Stimulated activated naive CD8-positive, alpha-beta T cell treated with anti-CD3 and anti-CD28 coated beads, Interleukin-15, amount 100 ng/mL, for 72 hours (primary cell): ENCODE data around the gene LAMA3.
A peak's percentile ranks its signal among the peaks of the same experiment; 100 is the strongest.

Source experiments
- ATAC-seq: fragments of 150-1000 bp; cut with Tn5 transposase; 2 replicates; pipeline ENCODE4 v1.10.0; 2021; ENCODE audit warnings: mild to moderate bottlenecking, moderate library complexity
- DNase-seq, 2 donors: peaks; one replicate each; pipeline ENCODE4 v3.0.0; 2021 to 2022
- H3K27ac Mint-ChIP-seq, 2 donors: one replicate each; pipeline ENCODE4 v1.8.0; 2022; ENCODE audit warnings: mild to moderate bottlenecking in 2 of 2, mixed read lengths in 2 of 2, moderate library complexity in 2 of 2
- H3K27me3 Mint-ChIP-seq: one replicate; pipeline ENCODE4 v1.8.0; 2022; ENCODE audit warnings: mixed read lengths
- H3K4me1 Mint-ChIP-seq: one replicate; pipeline ENCODE4 v1.8.0; 2022; ENCODE audit warnings: mild to moderate bottlenecking, mixed read lengths
- H3K4me3 Mint-ChIP-seq, 2 donors: one replicate each; pipeline ENCODE4 v1.8.0; 2022; ENCODE audit warnings: mild to moderate bottlenecking in 2 of 2, mixed read lengths in 2 of 2, moderate library complexity in 1 of 2
- H3K9me3 Mint-ChIP-seq, 2 donors: one replicate each; pipeline ENCODE4 v1.8.0; 2022; ENCODE audit warnings: mixed read lengths in 2 of 2

LAMA3 gene

GRCh38 chr18:23933407-23933806, 244.2 kb downstream of the LAMA3 start:
- H3K4me3 Mint-ChIP-seq, result no peak overlapping the region
- no peak for ATAC-seq
- H3K27me3 Mint-ChIP-seq, result no peaks in the 10 kb centered on the region
- peaks cover 64% of the 10 kb centered on the region for H3K4me1 Mint-ChIP-seq
- no peak overlapping the region for H3K27ac Mint-ChIP-seq
- no peak for DNase-seq
- H3K9me3 Mint-ChIP-seq, result no peaks in the 10 kb centered on the region

- Mint-ChIP-seq H3K4me1 (peaks cover 64% of the 10 kb centered on the region), H3K27ac (no peak overlapping the region), H3K4me3 (no peak overlapping the region), H3K27me3 (peaks cover 5% of the 10 kb centered on the region), H3K9me3 (no peaks in the 10 kb centered on the region)
- DNase-seq (no peak), ATAC-seq (no peak)
Observed at GRCh38 chr18:23934252-23934651, 245.0 kb downstream of the LAMA3 start.

DNA sequence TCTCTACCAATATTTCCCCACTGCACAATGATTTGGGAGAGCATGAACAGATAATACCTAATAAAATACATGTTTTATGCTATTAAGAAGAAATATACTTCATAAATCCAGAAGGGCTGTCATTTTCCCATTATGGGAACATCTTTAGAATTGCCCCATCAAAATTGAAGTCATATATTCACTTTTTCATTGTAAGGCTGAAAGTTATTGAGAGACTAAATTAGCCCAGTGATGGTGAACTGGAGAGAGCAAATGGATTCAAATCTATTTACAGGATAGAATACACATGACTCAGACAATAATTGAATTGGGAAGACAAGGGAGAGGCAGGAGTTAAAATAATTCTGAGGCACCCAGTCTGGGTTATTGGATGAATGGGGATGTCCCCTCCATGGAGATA, 245.6 kb downstream of the LAMA3 start:
- ATAC-seq, result no peak
- no peak overlapping the region for H3K4me3 Mint-ChIP-seq
- peaks cover 60% of the 10 kb centered on the region for H3K4me1 Mint-ChIP-seq
- no peaks in the 10 kb centered on the region for H3K9me3 Mint-ChIP-seq
- no peak overlapping the region for H3K27ac Mint-ChIP-seq
- DNase-seq, result no peak
- peaks cover 11% of the 10 kb centered on the region for H3K27me3 Mint-ChIP-seq

GRCh38 chr18:23935804-23936203, 246.6 kb downstream of the LAMA3 start:
- Mint-ChIP-seq H3K4me3 (no peak overlapping the region), H3K27me3 (peaks cover 15% of the 10 kb centered on the region)

DNA sequence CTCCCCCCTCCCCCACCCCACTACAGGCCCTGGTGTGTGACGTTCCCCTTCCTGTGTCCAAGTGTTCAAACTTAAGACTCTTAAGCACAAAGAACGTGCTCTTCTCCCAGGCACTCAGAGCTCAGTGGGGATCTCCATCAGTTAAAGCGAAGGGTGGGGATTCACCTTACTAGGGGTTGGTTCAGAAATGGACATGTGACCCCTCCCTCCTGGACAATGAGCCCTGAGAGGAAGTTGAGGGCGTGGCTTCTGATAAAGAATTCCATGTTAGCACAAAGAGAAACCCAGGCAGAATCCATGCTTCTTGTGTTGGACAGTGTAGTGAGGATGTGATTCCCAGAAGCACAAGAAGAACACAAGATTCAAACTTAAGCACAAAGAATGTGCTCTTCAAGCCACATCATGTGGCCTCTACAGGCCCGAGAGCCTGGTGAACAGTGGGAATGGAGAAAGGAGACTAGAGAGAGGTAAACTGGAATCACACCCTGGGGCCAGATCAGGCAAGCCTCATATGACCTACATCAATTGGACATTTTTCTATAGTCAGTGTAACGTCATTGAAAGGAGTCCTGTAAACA, 247.2 kb downstream of the LAMA3 start:
- H3K4me1 Mint-ChIP-seq, result peaks cover 57% of the 10 kb centered on the region

More at GRCh38 chr18:23935804-23936203, 246.6 kb downstream of the LAMA3 start:
- ATAC-seq (peak; percentile 73), DNase-seq (peak in 1 of 2 donors; percentile 14)
- no peaks in the 10 kb centered on the region for H3K9me3 Mint-ChIP-seq
- H3K27ac Mint-ChIP-seq, result no peak overlapping the region
- H3K4me1 Mint-ChIP-seq, result peaks cover 57% of the 10 kb centered on the region

GRCh38 chr18:23938043-23938756, 248.9 kb downstream of the LAMA3 start:
- ATAC-seq (peak; percentile 70), DNase-seq (peak; percentile 22 to 25)
- Mint-ChIP-seq H3K4me1 (peaks cover 73% of the 10 kb centered on the region), H3K27me3 (peaks cover 22% of the 10 kb centered on the region), H3K9me3 (no peaks in the 10 kb centered on the region), H3K27ac (no peak overlapping the region), H3K4me3 (peak overlapping the region in 1 of 2 donors; percentile 72)

More for the DNA sequence above, 247.2 kb downstream of the LAMA3 start:
- H3K4me3 Mint-ChIP-seq, result no peak overlapping the region
- H3K27me3 Mint-ChIP-seq, result peaks cover 15% of the 10 kb centered on the region
- peak overlapping the region; percentile 67 to 90 for H3K27ac Mint-ChIP-seq
- DNase-seq, result no peak
- ATAC-seq, result no peak
- no peaks in the 10 kb centered on the region for H3K9me3 Mint-ChIP-seq

- DNase-seq (no peak), ATAC-seq (no peak)
- H3K4me3 Mint-ChIP-seq, result no peak overlapping the region
- H3K4me1 Mint-ChIP-seq, result peaks cover 79% of the 10 kb centered on the region
- peaks cover 22% of the 10 kb centered on the region for H3K27me3 Mint-ChIP-seq
- peak overlapping the region in 1 of 2 donors; percentile 59 for H3K27ac Mint-ChIP-seq
- H3K9me3 Mint-ChIP-seq, result no peaks in the 10 kb centered on the region
Observed at GRCh38 chr18:23938901-23939341, 249.7 kb downstream of the LAMA3 start.

DNA sequence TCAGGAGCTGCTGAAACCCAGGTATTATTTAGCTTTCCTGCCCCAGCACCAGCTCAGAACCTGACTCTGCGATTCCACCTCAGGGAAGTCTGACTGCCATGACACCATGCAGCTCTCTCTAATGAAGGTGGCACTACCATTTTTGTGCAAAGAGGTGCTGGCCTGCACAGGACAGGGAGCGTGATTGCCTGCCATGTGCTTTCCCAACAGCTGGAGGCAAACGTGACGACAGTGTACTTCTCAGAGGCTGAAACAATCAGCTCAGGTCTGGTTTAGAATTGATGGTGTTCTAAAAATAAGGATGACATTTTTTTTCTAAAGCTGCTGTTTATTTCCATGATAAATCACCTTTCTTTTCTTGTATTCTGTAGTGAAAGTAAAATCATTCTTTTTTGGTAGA, 250.1 kb downstream of the LAMA3 start:
- no peak overlapping the region for H3K27ac Mint-ChIP-seq
- ATAC-seq (no peak), DNase-seq (no peak)
- H3K9me3 Mint-ChIP-seq, result no peaks in the 10 kb centered on the region
- H3K4me1 Mint-ChIP-seq, result peaks cover 79% of the 10 kb centered on the region
- no peak overlapping the region for H3K4me3 Mint-ChIP-seq
- peaks cover 22% of the 10 kb centered on the region for H3K27me3 Mint-ChIP-seq

- H3K27ac Mint-ChIP-seq, result no peak overlapping the region
- ATAC-seq (no peak), DNase-seq (no peak)
- peaks cover 76% of the 10 kb centered on the region for H3K4me1 Mint-ChIP-seq
- H3K27me3 Mint-ChIP-seq, result peaks cover 22% of the 10 kb centered on the region
- H3K9me3 Mint-ChIP-seq, result no peaks in the 10 kb centered on the region
- H3K4me3 Mint-ChIP-seq, result no peak overlapping the region
Observed at GRCh38 chr18:23939896-23940295, 250.6 kb downstream of the LAMA3 start.

DNA sequence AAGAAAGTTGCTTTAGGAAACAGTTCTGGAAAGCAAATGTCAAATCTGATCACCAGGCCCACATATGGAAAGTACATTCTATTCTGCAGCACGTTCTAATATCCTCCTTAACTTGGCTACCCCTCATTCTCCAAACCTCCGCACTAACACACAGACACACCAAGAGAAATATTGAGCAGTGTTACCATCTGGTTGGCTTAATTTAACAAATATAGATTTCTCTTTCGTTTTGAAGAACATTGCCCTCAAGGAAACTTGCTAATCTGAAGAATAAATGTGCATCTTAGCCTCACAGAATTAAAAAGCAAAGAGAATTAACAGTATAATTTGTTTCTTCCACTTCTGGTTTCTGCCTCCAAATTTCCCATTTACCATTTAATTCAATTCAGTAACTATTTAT, 252.5 kb downstream of the LAMA3 start:
- H3K27me3 Mint-ChIP-seq, result peaks cover 22% of the 10 kb centered on the region
- no peak overlapping the region for H3K27ac Mint-ChIP-seq
- ATAC-seq, result no peak
- H3K9me3 Mint-ChIP-seq, result no peaks in the 10 kb centered on the region
- peaks cover 57% of the 10 kb centered on the region for H3K4me1 Mint-ChIP-seq
- H3K4me3 Mint-ChIP-seq, result no peak overlapping the region
- DNase-seq, result no peak

DNA sequence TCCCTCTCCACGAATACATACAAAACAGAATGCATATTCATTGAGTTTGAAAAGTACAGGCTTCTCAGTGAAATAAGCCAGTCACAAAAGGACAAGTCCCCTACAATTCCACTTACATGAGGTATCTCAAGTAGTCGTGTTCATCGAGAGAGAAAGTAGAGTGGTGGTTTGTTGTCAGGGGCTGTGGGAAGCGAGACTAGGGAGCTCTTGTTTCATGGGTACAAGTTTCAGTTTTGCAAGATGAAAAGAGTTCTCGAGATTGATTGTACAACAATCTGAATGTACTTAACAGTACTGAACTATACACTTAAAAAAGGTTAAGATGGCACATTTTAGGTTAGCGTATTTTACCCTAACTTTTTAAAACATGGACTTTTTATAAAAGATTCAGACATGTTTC, 253.9 kb downstream of the LAMA3 start:
- peaks cover 44% of the 10 kb centered on the region for H3K4me1 Mint-ChIP-seq
- no peaks in the 10 kb centered on the region for H3K9me3 Mint-ChIP-seq
- H3K27ac Mint-ChIP-seq, result peak overlapping the region in 1 of 2 donors; percentile 9
- peaks cover 22% of the 10 kb centered on the region for H3K27me3 Mint-ChIP-seq
- peak; percentile 47 to 68 for DNase-seq
- ATAC-seq, result peak; percentile 97
- H3K4me3 Mint-ChIP-seq, result peak overlapping the region; percentile 47 to 74

DNA sequence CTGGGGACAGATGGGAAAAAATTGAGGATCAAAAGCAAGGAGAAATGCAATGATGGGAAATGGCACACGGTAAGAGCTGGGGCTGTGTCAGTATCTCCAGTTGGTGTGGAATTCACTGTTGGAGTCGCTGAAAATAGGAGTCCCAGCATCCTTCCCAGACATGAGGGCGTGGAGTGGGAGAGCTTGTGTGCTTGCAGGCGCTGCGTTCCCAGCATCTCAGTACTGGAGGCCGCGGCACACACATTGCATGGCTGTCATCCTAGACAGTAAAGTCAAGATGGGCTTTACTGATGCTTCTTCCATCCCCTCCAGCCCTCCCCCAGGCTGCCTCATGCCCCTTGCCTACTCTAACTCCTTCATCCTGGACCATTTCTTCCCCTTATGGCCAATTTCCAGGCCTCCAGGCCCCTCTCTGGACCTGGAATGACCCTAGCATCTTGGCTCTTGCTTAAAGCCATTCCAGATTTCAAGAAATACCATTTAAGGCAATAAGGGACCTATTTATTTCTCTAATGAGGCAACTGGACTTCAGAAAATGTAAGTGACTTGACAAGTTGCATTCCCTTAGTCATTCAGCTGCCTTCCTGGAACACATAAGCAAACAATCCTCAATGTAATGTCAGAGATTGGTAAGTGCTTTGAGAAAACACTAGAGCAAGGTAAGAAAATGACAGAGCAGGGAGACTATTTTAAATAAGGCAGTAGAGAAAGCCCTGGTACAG, 254.8 kb downstream of the LAMA3 start:
- Mint-ChIP-seq H3K27ac (peak overlapping the region in 1 of 2 donors; percentile 8), H3K4me1 (peaks cover 34% of the 10 kb centered on the region), H3K27me3 (peaks cover 19% of the 10 kb centered on the region), H3K9me3 (no peaks in the 10 kb centered on the region), H3K4me3 (no peak overlapping the region)
- ATAC-seq (no peak), DNase-seq (no peak)

- peaks cover 8% of the 10 kb centered on the region for H3K27me3 Mint-ChIP-seq
- no peak overlapping the region for H3K4me3 Mint-ChIP-seq
- H3K4me1 Mint-ChIP-seq, result peaks cover 31% of the 10 kb centered on the region
- DNase-seq (no peak), ATAC-seq (no peak)
- H3K27ac Mint-ChIP-seq, result peak overlapping the region in 1 of 2 donors; percentile 4
- no peaks in the 10 kb centered on the region for H3K9me3 Mint-ChIP-seq
Observed at GRCh38 chr18:23945416-23946079, 256.3 kb downstream of the LAMA3 start.

- H3K9me3 Mint-ChIP-seq, result no peaks in the 10 kb centered on the region
- no peaks in the 10 kb centered on the region for H3K4me1 Mint-ChIP-seq
- H3K4me3 Mint-ChIP-seq, result no peak overlapping the region
- no peak overlapping the region for H3K27ac Mint-ChIP-seq
- H3K27me3 Mint-ChIP-seq, result peaks cover 5% of the 10 kb centered on the region
- DNase-seq (no peak), ATAC-seq (no peak)
Observed at GRCh38 chr18:23949863-23950262, 260.6 kb downstream of the LAMA3 start.

DNA sequence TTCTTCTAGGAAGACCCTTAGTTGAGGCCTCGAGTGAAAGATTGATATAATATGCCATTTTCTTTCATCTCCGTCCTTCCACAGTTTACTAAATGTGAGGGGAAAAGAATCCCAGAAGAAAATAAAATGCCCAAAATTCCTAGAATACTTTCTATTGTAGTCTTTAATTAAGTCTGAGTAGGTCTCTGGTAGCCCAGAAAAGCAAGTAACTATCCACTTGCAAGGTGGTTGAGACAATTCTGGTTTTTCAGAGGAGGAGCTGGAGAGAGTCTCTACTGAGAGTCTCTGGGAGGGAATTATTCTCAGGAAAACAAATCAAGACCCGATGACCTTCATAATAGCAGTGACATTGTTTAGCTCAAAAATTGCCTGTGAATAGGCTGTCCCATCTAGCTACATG, 261.4 kb downstream of the LAMA3 start:
- ATAC-seq (no peak), DNase-seq (no peak)
- H3K27me3 Mint-ChIP-seq, result peaks cover 5% of the 10 kb centered on the region
- no peak overlapping the region for H3K4me3 Mint-ChIP-seq
- H3K4me1 Mint-ChIP-seq, result no peaks in the 10 kb centered on the region
- H3K9me3 Mint-ChIP-seq, result no peaks in the 10 kb centered on the region
- no peak overlapping the region for H3K27ac Mint-ChIP-seq
